Neutrophil (primary cell): ENCODE data around the gene CHKA.
A peak's percentile ranks its signal among the peaks of the same experiment; 100 is the strongest.

ENCODE experiments used
- H3K27ac ChIP-seq: fragments of 200-600 bp; sonication (generic); 2 replicates; pipeline ENCODE4 v1.5.1; 2016; ENCODE audit warnings: mild to moderate bottlenecking, moderate library complexity
- H3K27me3 ChIP-seq: fragments of 200-600 bp; sonication (generic); 2 replicates; pipeline ENCODE4 v1.6.0; 2016; ENCODE audit warnings: mild to moderate bottlenecking
- H3K36me3 ChIP-seq: fragments of 200-600 bp; sonication (generic); 2 replicates; pipeline ENCODE4 v1.5.1; 2017
- H3K4me1 ChIP-seq, 2 experiments: fragments of 200-600 bp in 1 of 2; sonication (generic) in 1 of 2; 1 replicate in 1 of 2; 2 replicates in 1 of 2; pipeline versions ENCODE4 v1.5.1 to v1.6.1; 2013 to 2016; ENCODE audit warnings: low read depth in 1 of 2, low read length in 1 of 2, mild to moderate bottlenecking in 1 of 2, moderate library complexity in 1 of 2; ENCODE audit not compliant: control insufficient read depth in 1 of 2, insufficient read depth in 1 of 2
- H3K4me3 ChIP-seq, 2 experiments: fragments of 200-600 bp in 1 of 2; sonication (generic) in 1 of 2; 1 replicate in 1 of 2; 2 replicates in 1 of 2; pipeline ENCODE4 v1.5.1; 2013 to 2016; ENCODE audit warnings: low read depth in 1 of 2, low read length in 1 of 2, mild to moderate bottlenecking in 1 of 2, moderate library complexity in 1 of 2
- H3K9me3 ChIP-seq: fragments of 200-600 bp; sonication (generic); 2 replicates; pipeline ENCODE4 v1.5.1; 2016
- CTCF ChIP-seq: fragments of 200-600 bp; sonication (generic); IDR thresholded peaks from 2 replicates; pipeline ENCODE4 v1.5.1; 2016; ENCODE audit warnings: antibody characterized with exemption

The CHKA gene

DNA sequence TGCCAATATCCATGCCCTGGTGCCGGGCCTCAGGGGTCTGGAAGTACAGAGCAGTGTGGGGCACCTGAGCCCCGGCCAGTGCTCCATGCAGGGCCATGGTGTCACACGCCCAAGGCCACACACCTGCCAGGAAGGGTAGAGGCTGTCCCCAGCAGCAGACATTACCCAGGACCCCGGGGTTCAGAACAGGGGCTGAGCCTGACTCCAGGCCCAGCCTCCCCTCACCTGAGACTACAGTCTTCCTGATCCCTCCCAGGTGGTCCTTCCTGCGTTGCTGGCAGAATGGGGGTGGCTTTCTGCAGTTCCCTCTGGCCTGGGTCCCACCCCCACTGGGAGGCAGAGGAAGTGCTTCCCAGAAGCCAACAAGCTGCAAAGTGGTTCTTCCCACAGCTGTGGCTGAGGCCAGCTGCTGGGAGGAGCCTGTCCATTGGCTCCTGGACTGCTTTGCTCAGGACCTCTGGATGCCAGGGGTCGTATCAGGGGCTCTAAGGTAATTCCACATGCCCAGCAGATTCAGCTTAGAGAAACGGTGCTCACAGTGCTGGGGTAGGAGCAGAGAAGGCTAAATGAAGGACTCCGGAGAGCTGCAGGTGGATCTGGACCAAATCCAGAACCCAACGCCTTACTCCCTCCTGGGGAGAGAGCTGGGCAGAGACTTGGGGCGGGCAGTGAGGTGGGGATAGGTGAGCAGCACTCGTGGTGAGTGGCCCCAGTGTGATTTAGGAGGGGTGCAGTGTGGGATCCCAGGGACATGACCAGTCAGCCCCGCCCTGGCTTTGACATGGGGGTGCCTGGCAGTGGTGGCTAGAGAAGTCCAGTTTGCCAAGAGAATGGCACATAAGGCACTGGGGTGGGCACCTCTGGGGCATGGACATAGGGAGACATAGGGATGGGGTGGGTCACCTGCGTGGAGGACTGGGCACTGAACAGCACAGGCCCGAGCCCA, 69.7 kb downstream of the CHKA start:
- Histone ChIP-seq H3K4me1 (no peaks in the 10 kb centered on the region), H3K4me3 (no peak overlapping the region), H3K27ac (peak overlapping the region; percentile 56), H3K27me3 (no peaks in the 10 kb centered on the region), H3K9me3 (no peaks in the 10 kb centered on the region), H3K36me3 (peaks cover 86% of the 10 kb centered on the region)
- no peak for TF ChIP-seq CTCF

- H3K27ac ChIP-seq = peak overlapping the region; percentile 56
- H3K36me3 ChIP-seq = peaks cover 96% of the 10 kb centered on the region
- no peaks in the 10 kb centered on the region for H3K27me3 ChIP-seq
- H3K4me3 ChIP-seq = no peak overlapping the region
- H3K9me3 ChIP-seq = no peaks in the 10 kb centered on the region
- no peak for TF ChIP-seq CTCF
- H3K4me1 ChIP-seq = no peaks in the 10 kb centered on the region
Measured at GRCh38 chr11:68050371-68050841, 70.8 kb downstream of the CHKA start.

DNA sequence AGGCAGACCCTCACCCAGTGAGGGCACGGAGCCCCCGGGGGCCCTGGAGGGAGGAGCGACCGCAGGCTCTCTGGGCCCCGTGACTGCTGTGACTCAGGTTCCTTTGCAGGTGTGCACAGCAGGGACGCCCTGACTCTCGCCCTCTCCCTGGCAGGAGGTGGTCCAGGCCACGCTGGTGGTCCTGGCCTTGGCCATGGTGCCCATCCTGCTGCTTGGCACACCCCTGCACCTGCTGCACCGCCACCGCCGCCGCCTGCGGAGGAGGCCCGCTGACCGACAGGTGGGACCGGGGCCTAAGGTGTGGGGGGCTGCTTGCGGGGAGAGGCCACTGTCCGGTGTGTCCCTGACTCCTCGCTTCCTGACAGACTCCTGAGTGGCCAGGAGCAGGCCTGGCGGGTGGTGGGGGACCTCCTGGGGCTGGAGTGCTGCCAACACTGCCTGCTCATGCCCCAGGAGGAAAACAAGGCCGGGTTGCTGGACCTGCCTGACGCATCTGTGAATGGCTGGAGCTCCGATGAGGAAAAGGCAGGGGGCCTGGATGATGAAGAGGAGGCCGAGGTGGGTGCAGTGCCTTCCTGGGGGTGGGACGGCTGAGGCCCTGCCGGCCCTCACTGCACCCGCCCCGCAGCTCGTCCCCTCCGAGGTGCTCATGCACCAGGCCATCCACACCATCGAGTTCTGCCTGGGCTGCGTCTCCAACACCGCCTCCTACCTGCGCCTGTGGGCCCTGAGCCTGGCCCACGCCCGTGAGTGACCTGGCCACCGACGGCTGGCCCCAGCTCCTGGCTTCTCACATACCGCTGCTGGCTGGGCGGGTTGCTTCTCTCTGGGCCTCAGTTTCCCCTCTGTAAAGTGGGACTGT, 71.4 kb downstream of the CHKA start:
- no peak for TF ChIP-seq CTCF
- Histone ChIP-seq H3K9me3 (no peaks in the 10 kb centered on the region), H3K36me3 (peaks cover 100% of the 10 kb centered on the region), H3K4me1 (no peaks in the 10 kb centered on the region), H3K27me3 (no peaks in the 10 kb centered on the region), H3K4me3 (no peak overlapping the region), H3K27ac (no peak overlapping the region)

DNA sequence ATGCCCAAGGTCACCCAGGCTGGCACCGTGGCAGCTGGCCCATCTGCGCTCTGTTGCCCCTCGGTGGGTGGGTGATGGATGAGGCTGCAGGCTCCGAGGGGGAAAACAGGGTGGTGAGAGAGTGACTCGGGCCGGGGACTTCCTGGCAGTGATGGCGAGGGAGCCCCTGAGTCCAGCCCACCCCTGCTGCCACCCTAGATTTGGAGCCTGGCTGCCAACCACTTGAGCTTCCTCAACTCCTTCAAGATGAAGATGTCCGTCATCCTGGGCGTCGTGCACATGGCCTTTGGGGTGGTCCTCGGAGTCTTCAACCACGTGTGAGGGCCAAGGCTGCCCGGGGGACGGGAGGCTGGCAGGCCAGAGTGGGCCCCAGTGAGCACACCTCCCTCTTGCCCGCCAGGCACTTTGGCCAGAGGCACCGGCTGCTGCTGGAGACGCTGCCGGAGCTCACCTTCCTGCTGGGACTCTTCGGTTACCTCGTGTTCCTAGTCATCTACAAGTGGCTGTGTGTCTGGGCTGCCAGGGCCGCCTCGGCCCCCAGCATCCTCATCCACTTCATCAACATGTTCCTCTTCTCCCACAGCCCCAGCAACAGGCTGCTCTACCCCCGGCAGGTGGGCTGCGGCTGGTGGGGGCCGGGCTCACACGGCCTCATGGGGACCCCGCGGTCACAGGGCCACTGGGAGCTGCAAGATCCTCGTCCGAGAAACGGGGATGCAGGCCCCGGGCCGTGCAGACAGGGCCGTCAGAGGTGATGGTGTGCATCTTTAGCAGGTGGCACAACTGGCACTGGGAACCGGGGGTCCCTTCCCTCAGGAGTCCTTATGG, 72.3 kb downstream of the CHKA start:
- H3K4me1 ChIP-seq = no peaks in the 10 kb centered on the region

More for the DNA sequence above, 72.3 kb downstream of the CHKA start:
- no peak overlapping the region for H3K4me3 ChIP-seq
- H3K27me3 ChIP-seq = no peaks in the 10 kb centered on the region
- H3K27ac ChIP-seq = no peak overlapping the region
- no peak for TF ChIP-seq CTCF
- H3K9me3 ChIP-seq = no peaks in the 10 kb centered on the region
- peaks cover 100% of the 10 kb centered on the region for H3K36me3 ChIP-seq
